ENCODE measurements around the gene C19orf12. TPM values are rescaled to one million over a fixed set of nuclear protein-coding genes. Genes with fewer than 3 reads are reported as not detected.
A peak's percentile ranks its signal among the peaks of the same experiment; 100 is the strongest.

Gene C19orf12
- total RNA-seq, 4 donors from 2014 or later, result 27.0 to 52.9 (median 38.9) TPM

DNA sequence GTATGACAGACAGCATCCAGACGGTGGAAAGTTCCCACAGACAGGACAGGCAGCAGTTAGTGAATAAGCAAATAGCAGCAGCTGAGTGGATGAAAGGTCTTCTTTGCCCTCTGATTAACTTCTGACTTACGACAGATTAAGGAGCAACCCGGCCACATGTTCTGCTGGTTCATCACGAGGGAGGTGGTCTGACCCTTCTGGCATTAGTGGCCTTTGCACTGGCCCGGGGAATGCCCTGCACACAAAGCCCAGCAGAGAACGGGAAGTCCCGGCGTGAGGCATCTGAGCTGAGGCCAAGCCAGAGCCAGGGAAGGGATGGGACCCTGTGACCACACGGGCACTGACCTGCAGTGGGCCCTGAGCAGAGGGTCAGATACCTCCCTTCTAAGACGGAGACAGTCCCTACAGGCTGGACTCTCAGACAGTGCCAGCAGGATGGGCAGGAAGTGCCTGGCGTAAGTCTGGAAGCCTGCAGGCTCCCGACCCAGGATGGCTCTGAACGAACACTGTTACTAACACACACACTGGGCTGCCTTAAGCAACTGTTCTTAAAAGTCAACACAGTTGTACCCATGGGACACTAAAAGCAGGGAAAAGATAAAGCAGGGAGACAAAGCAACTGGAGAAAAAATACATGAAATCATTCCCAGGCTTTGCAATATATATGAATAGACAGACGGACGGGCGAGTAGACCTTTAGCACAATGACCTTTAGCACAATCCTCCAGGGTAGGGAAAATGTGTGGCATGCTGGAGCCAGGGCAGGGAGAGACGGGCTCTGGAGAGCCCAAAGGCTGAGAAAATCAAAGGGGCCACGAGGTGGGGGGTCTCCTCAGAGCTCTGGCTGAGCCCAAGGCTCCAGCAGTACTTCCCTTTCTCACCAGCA, 6.3 kb downstream of the C19orf12 start:
- no peaks in the 10 kb centered on the region for H3K9me3 ChIP-seq
- no peak overlapping the region for H3K4me3 ChIP-seq
- H3K4me1 ChIP-seq, result peaks cover 16 to 61% (median 34%) of the 10 kb centered on the region in 4 donors
- peak overlapping the region in 1 of 4 donors; percentile 13 for H3K27ac ChIP-seq (replicated peaks in 1 of 4)
- intact Hi-C loops (cut with DNase I), result no loop called here
- H3K36me3 ChIP-seq, result peaks cover 15 to 53% (median 47%) of the 10 kb centered on the region in 4 donors
- TF ChIP-seq EP300 (IDR thresholded peaks at IDR 0.05) (no peak), POLR2AphosphoS5 (IDR thresholded peaks at IDR 0.05) (no peak), POLR2A (IDR thresholded peaks at IDR 0.05; ENCODE audit: low read depth) (no peak)
- TF ChIP-seq, protein P1, sequence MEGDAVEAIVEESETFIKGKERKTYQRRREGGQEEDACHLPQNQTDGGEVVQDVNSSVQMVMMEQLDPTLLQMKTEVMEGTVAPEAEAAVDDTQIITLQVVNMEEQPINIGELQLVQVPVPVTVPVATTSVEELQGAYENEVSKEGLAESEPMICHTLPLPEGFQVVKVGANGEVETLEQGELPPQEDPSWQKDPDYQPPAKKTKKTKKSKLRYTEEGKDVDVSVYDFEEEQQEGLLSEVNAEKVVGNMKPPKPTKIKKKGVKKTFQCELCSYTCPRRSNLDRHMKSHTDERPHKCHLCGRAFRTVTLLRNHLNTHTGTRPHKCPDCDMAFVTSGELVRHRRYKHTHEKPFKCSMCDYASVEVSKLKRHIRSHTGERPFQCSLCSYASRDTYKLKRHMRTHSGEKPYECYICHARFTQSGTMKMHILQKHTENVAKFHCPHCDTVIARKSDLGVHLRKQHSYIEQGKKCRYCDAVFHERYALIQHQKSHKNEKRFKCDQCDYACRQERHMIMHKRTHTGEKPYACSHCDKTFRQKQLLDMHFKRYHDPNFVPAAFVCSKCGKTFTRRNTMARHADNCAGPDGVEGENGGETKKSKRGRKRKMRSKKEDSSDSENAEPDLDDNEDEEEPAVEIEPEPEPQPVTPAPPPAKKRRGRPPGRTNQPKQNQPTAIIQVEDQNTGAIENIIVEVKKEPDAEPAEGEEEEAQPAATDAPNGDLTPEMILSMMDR (IDR thresholded peaks at IDR 0.05), result no peak
- 62% methylated on average over 18 of the region's 18 CpGs for WGBS
- H3K27me3 ChIP-seq, result no peaks in the 10 kb centered on the region
- no peak for DNase-seq (ENCODE audit: extremely low spot score)

DNA sequence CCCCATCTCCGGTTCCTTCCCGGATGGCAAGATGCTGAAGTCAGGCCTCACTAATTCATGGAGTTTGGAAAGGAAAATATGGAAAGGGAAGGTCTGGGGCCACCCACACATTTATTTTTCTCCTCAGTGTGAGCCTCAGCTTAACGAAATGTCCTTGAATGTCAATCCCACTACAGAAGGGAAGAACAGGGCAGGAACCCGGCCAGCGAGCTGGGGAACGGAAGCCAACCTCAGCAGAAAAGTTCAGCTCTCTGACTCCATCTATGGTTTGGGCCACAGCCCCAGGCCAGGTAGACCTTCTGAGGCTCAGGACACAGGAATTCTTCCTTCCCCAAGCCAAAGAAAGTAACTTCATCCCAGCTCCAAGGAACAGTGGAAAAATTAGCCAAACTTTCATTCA, 8.4 kb downstream of the C19orf12 start:
- Histone ChIP-seq H3K27ac (replicated peaks in 1 of 4) (no peak overlapping the region), H3K4me1 (peaks cover 11 to 39% (median 19%) of the 10 kb centered on the region in 4 donors), H3K27me3 (no peaks in the 10 kb centered on the region), H3K36me3 (peaks cover 16 to 71% (median 66%) of the 10 kb centered on the region in 4 donors), H3K9me3 (no peaks in the 10 kb centered on the region), H3K4me3 (no peak overlapping the region)
- 83% methylated on average over 6 of the region's 6 CpGs for WGBS
- no peak for TF ChIP-seq POLR2A (IDR thresholded peaks at IDR 0.05; ENCODE audit: low read depth)
- intact Hi-C loops (cut with DNase I), result no loop called here
- DNase-seq (ENCODE audit: extremely low spot score), result no peak

DNA sequence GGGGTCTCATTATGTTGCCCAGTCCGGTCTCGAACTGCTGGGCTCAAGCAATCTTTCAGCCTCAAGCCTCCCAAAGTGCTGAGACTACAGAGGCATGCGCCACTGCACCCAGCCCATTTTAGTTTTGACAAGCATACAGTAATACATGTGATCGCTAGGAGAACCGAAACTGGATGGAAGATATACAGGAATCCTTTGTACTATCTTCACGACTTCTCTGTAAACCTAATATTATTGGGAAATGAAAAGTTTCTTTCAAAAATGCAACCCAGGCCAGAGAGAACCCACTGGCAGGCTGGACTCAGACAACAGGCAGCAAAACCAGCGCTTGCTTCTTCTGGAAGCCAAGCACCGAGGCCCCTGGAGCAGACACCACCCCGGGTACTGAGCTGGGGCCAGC, 9.4 kb downstream of the C19orf12 start:
- TF ChIP-seq, protein P1 (IDR thresholded peaks at IDR 0.05), result no peak
- TF ChIP-seq POLR2A (IDR thresholded peaks at IDR 0.05; ENCODE audit: low read depth) (no peak), EP300 (IDR thresholded peaks at IDR 0.05) (no peak), POLR2AphosphoS5 (IDR thresholded peaks at IDR 0.05) (no peak)
- Histone ChIP-seq H3K4me1 (peaks cover 10 to 34% (median 17%) of the 10 kb centered on the region in 4 donors), H3K27me3 (no peaks in the 10 kb centered on the region), H3K9me3 (no peaks in the 10 kb centered on the region), H3K36me3 (peaks cover 16 to 75% (median 62%) of the 10 kb centered on the region in 4 donors), H3K4me3 (no peak overlapping the region), H3K27ac (replicated peaks in 1 of 4) (no peak overlapping the region)
- 83% methylated on average over 9 of the region's 9 CpGs for WGBS
- no peak for DNase-seq (ENCODE audit: extremely low spot score)
- intact Hi-C loops (cut with DNase I), result no loop called here

DNA sequence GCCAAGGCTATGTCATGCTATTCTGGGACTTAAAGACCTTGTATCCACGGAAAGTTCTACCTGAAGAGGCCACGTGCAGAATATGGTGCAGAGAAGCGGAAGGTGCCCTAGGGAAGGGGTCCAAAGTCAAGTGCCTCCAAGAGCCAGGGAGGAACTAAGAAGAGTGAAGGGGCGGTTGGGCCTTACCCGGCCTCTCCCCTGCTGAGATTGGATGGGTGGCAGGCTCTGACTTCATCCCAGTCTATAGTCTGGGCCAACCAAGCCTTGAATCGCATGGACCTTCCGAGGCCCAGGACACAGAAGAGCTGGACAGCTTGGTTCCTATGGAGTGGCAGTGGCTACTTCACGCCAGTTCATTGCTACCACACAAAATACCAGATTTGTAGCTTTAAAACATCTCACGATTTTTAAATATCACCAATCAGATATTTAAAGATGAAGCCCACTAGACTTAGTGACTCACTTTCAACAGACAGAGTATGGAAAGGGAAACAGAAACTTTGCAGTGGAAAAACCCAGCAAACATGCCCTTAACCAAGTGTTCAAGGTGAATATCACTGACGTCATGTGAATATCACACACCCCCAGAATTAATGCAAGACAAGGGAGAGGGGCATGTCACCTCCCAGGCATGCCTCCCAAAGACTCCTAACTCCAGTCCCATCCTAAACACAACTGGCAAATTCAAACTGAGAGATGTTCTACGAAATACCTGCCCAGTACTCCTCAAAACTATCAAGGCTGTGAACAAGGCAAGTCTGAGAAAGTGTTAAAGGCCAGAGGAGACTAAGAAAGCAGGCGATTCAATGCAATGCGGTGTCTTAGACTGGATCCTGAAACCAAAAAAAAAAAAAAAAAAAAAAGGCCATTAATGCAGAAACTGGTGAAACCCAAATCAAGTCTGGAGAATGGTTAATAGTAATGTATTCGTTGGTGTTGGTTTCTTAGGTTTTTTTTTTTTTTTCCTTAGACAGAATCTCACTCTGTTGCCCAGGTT, 10.2 kb downstream of the C19orf12 start:
- Histone ChIP-seq H3K4me1 (peaks cover 10 to 25% (median 16%) of the 10 kb centered on the region in 4 donors), H3K36me3 (peaks cover 16 to 75% (median 62%) of the 10 kb centered on the region in 4 donors), H3K4me3 (no peak overlapping the region), H3K27me3 (no peaks in the 10 kb centered on the region), H3K27ac (replicated peaks in 1 of 4) (no peak overlapping the region), H3K9me3 (no peaks in the 10 kb centered on the region)
- intact Hi-C loops (cut with DNase I), result no loop called here
- DNase-seq (ENCODE audit: extremely low spot score), result no peak
- WGBS, result 85% methylated on average over 14 of the region's 14 CpGs
- TF ChIP-seq POLR2A (IDR thresholded peaks at IDR 0.05; ENCODE audit: low read depth) (no peak), EP300 (IDR thresholded peaks at IDR 0.05) (no peak), POLR2AphosphoS5 (IDR thresholded peaks at IDR 0.05) (no peak)
- TF ChIP-seq, protein P1 (IDR thresholded peaks at IDR 0.05), result no peak

All from esophagus muscularis mucosa (tissue), 4 donors.